NCI-H1048 (cell line): ENCODE results near the gene AOAH.

Source experiments
- DNase-seq: peaks from one replicate; lab custom pipeline; 2025; lab: John Stamatoyannopoulos, UW

AOAH gene

GRCh38 chr7:36691983-36692382 is 32.3 kb downstream of the AOAH start:
- no peak for DNase-seq

- DNase-seq: no peak
These were observed 33.6 kb downstream of the AOAH start for GRCh38 chr7:36690514-36691187.

GRCh38 chr7:36690041-36690440 is 34.3 kb downstream of the AOAH start:
- DNase-seq: no peak

GRCh38 chr7:36686499-36686898 is 37.8 kb downstream of the AOAH start:
- no peak for DNase-seq

- DNase-seq: no peak
These were observed 39.3 kb downstream of the AOAH start for GRCh38 chr7:36684954-36685353.

GRCh38 chr7:36683695-36684357 is 40.5 kb downstream of the AOAH start:
- no peak for DNase-seq

- DNase-seq: no peak
These were observed 41.2 kb downstream of the AOAH start for GRCh38 chr7:36683111-36683510.

GRCh38 chr7:36682102-36682501 is 42.2 kb downstream of the AOAH start:
- DNase-seq: no peak

GRCh38 chr7:36677769-36678437 is 46.4 kb downstream of the AOAH start:
- DNase-seq: no peak

- DNase-seq: no peak
These were observed 50.6 kb downstream of the AOAH start for GRCh38 chr7:36673703-36674102.

GRCh38 chr7:36671432-36671829 is 52.9 kb downstream of the AOAH start:
- no peak for DNase-seq

- no peak for DNase-seq
These were observed 53.5 kb downstream of the AOAH start for GRCh38 chr7:36670585-36671431.

- DNase-seq: no peak
These were observed 55.5 kb downstream of the AOAH start for GRCh38 chr7:36668750-36669149.

GRCh38 chr7:36668080-36668479 is 56.2 kb downstream of the AOAH start:
- DNase-seq: no peak

- no peak for DNase-seq
These were observed 57.1 kb downstream of the AOAH start for GRCh38 chr7:36667007-36667745.

GRCh38 chr7:36663481-36663880 is 60.8 kb downstream of the AOAH start:
- no peak for DNase-seq

GRCh38 chr7:36661135-36661840 is 63.0 kb downstream of the AOAH start:
- no peak for DNase-seq

GRCh38 chr7:36659638-36660341 is 64.5 kb downstream of the AOAH start:
- DNase-seq: no peak

GRCh38 chr7:36659172-36659516 is 65.2 kb downstream of the AOAH start:
- no peak for DNase-seq

- DNase-seq: no peak
These were observed 65.7 kb downstream of the AOAH start for GRCh38 chr7:36658335-36659171.
